ENCODE measurements around the gene CDH4.

Gene CDH4

DNA sequence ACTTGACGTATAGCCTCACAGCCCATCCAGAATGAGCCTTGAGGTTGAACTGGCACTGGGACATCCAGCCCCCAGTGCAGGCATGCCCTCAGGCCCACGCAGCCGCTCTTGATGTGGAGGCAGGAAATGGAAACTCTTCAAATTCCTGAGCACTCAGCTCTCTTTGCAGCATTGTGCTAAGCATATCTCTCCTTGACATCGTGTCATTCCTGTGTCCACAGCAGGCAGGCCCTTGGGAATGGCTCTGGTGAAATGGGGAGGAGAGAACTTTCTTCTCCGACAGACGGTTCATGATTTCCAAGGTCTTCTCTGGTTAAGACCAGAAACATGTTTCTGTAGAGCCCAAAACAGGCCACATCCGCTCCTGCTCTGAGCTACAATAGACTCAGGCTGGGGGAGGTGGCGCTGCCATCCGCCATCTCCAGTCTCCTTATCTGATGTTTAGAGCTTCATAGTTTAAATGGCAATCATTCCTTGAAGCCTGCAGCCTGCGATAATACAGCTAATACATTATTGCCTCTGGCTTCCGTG, 248.8 kb downstream of the CDH4 start:
- no peak for DNase-seq (ENCODE audit: extremely low spot score)
- ChIA-PET CTCF (interaction anchor here (1.1 kb wide), 1 partner anchor 11 kb away, joined by 3 read pairs; no protein-coding TSS in a partner anchor), POLR2A (no interaction called here)
- TF ChIP-seq, protein P1, sequence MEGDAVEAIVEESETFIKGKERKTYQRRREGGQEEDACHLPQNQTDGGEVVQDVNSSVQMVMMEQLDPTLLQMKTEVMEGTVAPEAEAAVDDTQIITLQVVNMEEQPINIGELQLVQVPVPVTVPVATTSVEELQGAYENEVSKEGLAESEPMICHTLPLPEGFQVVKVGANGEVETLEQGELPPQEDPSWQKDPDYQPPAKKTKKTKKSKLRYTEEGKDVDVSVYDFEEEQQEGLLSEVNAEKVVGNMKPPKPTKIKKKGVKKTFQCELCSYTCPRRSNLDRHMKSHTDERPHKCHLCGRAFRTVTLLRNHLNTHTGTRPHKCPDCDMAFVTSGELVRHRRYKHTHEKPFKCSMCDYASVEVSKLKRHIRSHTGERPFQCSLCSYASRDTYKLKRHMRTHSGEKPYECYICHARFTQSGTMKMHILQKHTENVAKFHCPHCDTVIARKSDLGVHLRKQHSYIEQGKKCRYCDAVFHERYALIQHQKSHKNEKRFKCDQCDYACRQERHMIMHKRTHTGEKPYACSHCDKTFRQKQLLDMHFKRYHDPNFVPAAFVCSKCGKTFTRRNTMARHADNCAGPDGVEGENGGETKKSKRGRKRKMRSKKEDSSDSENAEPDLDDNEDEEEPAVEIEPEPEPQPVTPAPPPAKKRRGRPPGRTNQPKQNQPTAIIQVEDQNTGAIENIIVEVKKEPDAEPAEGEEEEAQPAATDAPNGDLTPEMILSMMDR (IDR thresholded peaks at IDR 0.05; ENCODE audit: control extremely low read depth, extremely low read depth, low read depth, missing control alignments) = no peak

GRCh38 chr20:61502433-61502832, 250.4 kb downstream of the CDH4 start:
- TF ChIP-seq, protein P1 (IDR thresholded peaks at IDR 0.05; ENCODE audit: control extremely low read depth, extremely low read depth, low read depth, missing control alignments) = no peak
- ChIA-PET POLR2A (no interaction called here), CTCF (no interaction called here)
- no peak for DNase-seq (ENCODE audit: extremely low spot score)

DNA sequence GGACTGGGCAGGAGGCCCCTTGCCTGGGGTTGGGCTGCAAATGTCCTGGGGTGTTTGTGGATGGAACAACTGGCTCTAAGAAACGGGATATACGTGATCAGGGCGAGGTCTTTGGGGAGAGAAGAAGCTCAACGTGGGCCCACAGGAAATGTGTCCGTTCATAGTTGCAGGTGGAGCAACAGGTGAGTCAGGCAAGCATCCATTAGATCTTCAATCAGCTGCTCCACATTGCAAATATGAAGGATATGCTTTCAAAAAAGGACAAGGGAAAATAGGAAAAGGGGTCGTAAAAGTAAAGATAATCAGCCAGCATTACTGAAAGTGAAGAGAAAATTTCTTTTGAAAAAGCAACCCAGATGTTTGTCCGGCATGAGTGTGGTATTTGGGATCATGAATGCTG, 251.0 kb downstream of the CDH4 start:
- no peak for DNase-seq (ENCODE audit: extremely low spot score)
- CTCF ChIA-PET = no interaction called here
- POLR2A ChIA-PET = no interaction called here
- TF ChIP-seq, protein P1 (IDR thresholded peaks at IDR 0.05; ENCODE audit: control extremely low read depth, extremely low read depth, low read depth, missing control alignments) = no peak

GRCh38 chr20:61505508-61505907, 253.4 kb downstream of the CDH4 start:
- no peak for DNase-seq (ENCODE audit: extremely low spot score)
- POLR2A ChIA-PET = no interaction called here
- CTCF ChIA-PET = no interaction called here
- TF ChIP-seq, protein P1 (IDR thresholded peaks at IDR 0.05; ENCODE audit: control extremely low read depth, extremely low read depth, low read depth, missing control alignments) = no peak

GRCh38 chr20:61507778-61508177, 255.7 kb downstream of the CDH4 start:
- CTCF ChIA-PET = no interaction called here
- TF ChIP-seq, protein P1 (IDR thresholded peaks at IDR 0.05; ENCODE audit: control extremely low read depth, extremely low read depth, low read depth, missing control alignments) = no peak

GRCh38 chr20:61508301-61509096, 256.4 kb downstream of the CDH4 start:
- CTCF ChIA-PET = no interaction called here
- DNase-seq (ENCODE audit: extremely low spot score) = no peak
- TF ChIP-seq, protein P1 (IDR thresholded peaks at IDR 0.05; ENCODE audit: control extremely low read depth, extremely low read depth, low read depth, missing control alignments) = no peak
- POLR2A ChIA-PET = no interaction called here

More at GRCh38 chr20:61507778-61508177, 255.7 kb downstream of the CDH4 start:
- POLR2A ChIA-PET = no interaction called here
- no peak for DNase-seq (ENCODE audit: extremely low spot score)
